DMS 273 treated with DMSO at 0.1 percent for 48 hours (cell line): ENCODE measurements around the gene FN3K.
"Not testable (repeated sequence)": the region's sequence is repeated elsewhere in the genome, so short reads cannot be mapped to it uniquely, and the experiment has no call there.

Experiments used
- DNase-seq: peaks from one replicate; lab custom pipeline; 2025; lab: John Stamatoyannopoulos, UW

The FN3K gene

DNA sequence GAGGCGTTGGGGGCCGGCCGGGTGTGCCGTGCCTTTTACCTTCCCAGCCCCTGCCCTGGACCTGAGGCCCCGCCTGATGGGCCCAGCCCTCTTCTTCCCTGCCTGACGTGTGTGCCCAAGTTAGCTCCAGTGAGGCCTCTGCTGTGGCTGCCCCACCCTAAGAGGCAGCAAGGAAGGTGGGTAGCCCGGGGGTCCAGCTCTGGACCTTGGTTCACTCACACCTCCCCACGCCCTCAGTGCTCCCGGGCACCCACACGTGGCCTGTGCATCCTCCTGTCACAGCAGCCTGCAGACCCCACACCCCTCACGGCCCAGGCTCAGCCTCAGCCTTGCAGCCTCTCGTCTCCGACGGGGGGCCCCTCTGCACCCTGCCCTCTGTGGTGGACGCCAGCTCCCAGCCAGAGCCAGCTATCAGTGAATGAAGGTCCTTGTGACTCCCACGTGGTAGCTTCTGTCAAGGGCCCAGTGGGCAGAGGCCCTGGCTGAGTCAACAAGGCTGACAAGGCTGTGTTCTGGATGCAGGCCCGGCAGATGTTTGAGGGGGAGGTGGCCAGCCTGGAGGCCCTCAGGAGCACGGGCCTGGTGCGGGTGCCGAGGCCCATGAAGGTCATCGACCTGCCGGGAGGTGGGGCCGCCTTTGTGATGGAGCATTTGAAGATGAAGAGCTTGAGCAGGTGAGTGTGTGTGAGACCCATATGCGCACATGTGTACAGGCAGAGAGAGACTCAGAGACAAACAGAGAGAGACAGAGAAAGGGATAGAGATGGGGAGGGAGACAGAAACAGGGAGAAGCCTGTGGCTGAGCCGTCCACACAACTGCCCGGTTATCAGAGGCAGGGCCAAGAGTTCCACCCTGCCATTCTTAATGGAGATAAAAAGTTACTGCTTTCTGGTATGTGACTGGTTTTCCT lies 2.8 kb downstream of the FN3K start:
- no peak for DNase-seq

DNA sequence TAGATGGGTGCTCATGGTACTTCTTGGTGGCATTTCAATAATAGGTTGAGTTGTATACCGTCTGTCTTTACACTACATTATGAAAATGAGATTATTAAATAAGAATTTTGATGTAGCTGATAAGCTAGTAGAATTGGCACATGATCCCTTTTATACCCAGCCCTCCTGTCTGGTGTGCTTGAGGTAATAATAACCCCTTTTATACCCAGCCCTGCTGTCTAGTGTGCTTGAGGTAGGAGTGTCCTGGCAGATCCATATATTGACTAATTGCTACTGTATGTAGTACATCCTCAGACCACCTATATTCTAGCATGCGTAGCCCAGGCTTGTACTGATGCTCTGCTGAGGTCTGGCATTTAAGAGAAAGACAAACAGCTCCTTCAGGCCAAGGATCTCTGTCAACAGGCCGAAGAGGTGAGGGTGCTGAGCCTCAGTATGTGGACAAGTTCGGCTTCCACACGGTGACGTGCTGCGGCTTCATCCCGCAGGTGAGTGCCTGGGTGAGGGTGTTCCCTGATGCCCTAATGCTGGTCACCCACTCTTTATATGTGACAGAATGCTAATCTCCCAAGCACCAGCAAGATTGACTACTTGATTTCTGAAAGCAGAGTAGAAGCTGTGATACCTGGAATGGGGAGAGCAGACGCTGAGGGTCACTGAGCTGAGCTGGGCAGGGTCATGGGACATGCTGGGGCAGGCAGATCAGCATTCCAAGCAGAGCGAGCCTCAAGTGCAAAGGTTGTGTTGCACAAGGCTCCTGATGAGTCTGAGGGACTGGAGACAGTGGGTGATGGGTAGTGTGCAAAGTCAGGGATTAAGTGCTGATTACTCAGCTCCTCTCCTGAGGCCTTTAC lies 5.7 kb downstream of the FN3K start:
- no peak for DNase-seq

DNA sequence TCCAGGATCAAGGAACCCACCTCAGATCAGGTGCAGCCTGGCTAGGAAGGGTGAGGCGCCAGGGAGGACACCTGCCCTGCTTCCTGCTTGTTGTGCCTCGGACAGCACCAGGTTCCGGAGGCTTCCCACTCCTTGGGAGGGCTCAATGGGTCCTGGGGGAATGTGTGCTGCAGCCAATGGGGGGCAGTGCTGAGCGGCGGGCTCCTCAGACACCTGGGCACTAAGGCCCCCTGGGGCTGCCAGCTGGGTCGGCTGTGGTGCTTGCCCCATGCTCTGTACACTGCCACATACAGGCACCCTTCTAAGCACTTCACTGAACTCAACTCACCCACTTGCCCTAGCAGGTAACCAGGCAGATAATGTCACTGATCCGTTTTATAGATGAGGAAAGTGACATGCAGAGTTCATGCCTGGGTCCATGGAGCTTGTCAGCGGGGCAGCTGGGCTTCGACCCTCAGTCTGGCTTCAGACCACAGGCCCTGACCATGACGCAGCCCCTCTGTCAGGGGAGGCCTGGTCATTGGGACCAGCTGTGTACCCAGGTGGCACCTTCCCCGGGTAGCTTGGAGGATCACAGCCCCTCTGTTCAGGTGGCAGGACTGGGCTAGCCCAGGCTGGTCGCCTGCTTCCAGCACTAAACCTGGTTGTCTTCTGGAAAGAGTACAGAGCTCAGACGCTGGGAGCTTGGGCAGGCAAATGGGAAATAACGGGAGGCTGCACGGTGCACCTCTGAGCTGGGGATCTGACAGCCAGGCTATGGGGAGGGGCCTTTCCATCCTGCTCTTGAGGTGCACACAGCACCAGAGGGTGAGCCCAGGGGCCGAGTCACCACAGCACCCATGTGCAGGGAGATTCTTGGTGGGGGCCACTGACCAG lies 8.2 kb downstream of the FN3K start:
- DNase-seq = no peak

DNA sequence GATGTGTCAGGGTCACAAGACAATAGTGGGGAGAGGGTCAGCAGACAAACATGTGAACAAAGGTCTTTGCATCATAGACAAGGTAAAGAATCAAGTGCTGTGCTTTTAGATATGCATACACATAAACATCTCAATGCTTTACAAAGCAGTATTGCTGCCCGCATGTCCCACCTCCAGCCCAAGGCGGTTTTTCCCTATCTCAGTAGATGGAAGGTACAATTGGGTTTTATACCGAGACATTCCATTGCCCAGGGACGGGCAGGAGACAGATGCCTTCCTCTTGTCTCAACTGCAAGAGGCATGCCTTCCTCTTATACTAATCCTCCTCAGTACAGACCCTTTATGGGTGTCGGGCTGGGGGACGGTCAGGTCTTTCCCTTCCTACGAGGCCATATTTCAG lies 9.3 kb downstream of the FN3K start:
- DNase-seq = not testable (repeated sequence)

DNA sequence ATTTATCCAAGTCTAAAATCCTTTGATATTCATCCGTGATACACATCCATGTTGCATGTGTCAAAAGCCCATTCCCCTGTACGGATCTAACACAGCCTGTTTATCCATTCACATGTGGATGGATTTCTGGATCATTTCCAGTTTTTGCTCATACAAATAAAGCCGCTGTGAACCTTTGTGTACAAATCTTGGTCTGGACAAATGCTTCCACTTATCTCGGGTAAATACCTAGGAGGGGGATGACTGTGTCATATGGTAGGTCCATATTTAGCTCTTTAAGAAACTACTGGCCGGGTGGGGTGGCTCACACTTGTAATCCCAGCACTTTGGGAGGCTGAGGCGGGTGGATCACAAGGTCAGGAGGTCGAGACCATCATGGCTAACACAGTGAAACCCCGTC lies 10.1 kb downstream of the FN3K start:
- DNase-seq = no peak

DNA sequence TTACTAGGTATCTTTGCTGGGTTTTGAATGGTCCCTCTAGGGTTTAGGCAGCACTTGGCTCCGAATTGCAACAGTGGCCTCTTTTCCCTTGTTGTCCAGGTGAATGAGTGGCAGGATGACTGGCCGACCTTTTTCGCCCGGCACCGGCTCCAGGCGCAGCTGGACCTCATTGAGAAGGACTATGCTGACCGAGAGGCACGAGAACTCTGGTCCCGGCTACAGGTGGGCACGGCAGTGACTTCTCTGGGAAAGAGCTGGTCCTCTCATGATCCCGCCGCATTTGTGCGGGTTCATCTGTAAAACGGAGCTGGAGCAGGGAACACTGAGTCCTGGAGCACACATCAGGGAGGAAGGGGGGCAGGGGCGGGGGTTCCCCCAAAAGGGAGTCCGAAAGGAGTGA lies 13.3 kb downstream of the FN3K start:
- DNase-seq = no peak

DNA sequence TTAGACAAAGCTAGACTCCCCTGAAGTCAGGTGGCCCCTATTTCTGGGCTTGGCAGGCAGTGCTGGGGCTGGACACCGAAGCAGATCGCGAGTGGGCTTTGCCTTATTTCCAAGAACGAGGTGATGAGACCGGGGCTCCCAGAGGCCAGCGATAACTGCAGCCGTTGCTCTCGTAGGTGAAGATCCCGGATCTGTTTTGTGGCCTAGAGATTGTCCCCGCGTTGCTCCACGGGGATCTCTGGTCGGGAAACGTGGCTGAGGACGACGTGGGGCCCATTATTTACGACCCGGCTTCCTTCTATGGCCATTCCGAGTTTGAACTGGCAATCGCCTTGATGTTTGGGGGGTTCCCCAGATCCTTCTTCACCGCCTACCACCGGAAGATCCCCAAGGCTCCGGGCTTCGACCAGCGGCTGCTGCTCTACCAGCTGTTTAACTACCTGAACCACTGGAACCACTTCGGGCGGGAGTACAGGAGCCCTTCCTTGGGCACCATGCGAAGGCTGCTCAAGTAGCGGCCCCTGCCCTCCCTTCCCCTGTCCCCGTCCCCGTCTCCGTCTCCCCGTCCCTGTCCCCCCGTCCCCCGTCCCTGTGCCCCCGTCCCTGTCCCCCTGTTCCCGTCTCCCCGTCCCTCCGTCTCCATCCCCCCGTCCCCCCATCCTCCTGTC lies 15.0 kb downstream of the FN3K start:
- no peak for DNase-seq

DNA sequence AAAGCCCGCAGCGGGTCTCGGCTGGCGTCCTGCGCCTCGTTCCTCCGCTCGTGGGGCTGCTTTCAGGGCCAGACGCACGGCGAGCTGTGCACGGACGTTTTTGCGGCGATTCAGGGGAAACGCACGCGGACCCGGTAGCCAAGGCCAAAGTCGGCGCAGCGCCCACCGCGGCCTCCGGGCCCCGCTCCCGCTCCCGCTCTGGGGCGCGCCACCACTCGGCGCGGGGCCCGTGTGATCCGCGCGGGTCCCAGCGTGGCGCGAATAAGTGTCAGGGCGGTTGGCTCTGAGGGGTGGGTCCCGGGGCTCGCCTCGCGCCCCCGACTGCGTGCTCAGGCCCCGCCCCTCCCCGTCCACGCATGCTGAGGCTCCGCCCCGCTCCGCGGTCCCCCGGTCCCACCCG lies 15.8 kb downstream of the FN3K start:
- DNase-seq = no peak

DNA sequence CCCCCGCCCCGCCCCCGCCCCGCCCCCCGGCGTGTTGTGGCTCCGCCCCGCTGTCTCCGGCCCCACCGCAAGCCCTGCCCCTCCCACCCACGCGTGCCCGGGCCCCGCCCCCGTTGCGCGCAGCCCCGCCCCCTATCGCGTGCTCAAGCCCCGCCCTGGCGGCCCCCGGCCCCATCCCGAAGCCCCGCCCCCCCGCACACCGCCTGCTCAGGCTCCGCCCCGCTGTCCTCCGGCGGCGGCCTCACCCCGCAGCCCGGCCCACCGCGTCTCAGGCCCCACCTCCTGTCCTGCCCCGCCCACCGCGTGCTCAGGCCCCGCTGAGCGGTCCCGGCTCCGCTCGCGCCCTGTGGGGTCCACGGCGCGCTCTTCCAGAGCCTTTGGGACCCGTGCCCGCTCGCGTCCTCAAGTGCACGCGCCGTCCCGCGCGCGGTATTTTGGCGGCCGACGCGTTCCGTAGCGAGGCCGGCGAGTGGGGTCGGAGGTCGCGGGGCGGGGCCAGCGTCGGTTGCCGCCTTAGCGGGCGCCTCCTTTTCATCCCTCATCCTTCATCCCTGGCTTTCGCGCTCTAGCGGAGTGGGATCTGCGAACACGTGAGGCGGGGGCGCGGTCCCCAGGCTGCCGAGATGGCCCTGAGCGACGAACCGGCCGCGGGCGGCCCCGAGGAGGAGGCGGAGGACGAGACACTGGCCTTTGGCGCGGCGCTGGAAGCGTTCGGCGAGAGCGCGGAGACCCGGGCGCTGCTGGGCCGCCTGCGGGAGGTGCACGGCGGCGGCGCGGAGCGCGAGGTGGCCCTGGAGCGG lies 16.4 kb downstream of the FN3K start, which contains the start of gene TBCD:
TBCD (plus strand) TSS at position 495 of the 800 bp plus-strand sequence; CDS start at position 624, 129 bp downstream.
- peak; percentile 69 for DNase-seq

DNA sequence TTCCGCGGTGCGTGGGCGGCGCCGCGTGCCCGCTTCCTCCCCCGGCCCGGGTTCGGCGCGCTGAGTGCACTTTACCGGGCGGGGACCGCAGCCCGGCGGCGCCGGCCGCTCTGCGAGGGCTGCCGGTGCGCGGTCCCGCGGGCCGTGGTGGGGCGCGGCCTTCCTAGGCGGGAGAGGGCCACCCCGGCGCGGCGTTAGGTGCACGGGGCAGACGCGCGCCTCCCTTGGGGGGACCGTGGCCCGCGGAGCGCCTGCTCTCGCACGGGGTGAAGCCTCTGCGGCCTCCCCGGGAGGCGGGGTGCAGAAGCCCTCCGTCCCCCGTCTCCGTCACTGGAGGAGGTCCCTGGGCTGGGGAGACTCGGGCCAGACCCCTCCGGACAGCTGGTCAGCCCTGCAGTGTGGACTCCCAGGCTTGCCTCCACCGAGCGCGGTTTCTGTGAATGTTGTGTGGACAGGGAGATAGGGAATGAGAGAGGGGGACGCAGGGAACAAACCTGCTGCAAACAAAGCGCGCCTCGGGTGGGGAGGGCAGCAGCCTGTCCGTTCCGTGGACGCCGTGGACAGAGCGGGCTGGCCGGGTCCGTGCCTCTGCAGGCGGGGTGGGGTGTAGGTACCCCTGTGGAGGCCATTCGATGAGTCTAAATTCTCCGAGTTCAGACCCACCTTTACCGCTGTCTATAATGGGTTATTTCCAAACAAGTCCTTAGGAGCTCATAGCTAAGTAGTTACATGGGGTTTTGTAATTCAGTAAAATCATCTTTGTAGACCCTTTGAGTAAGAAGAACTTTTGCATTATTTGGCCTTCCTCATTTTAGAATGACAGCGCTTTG lies 17.2 kb downstream of the FN3K start:
- no peak for DNase-seq

DNA sequence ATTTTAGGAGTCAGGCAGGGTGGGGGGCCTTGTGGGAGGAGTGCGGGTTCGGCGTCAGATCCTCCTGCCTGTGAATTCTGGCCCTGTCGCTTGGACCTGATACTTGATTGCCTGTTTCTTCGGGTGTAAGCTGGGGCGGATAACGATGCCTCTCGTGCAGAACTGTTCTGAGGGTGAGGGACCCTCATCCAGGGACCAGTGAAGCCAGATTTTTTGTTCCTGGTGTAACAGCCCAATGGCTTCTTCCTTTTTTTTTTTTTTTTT lies 17.7 kb downstream of the FN3K start:
- no peak for DNase-seq

DNA sequence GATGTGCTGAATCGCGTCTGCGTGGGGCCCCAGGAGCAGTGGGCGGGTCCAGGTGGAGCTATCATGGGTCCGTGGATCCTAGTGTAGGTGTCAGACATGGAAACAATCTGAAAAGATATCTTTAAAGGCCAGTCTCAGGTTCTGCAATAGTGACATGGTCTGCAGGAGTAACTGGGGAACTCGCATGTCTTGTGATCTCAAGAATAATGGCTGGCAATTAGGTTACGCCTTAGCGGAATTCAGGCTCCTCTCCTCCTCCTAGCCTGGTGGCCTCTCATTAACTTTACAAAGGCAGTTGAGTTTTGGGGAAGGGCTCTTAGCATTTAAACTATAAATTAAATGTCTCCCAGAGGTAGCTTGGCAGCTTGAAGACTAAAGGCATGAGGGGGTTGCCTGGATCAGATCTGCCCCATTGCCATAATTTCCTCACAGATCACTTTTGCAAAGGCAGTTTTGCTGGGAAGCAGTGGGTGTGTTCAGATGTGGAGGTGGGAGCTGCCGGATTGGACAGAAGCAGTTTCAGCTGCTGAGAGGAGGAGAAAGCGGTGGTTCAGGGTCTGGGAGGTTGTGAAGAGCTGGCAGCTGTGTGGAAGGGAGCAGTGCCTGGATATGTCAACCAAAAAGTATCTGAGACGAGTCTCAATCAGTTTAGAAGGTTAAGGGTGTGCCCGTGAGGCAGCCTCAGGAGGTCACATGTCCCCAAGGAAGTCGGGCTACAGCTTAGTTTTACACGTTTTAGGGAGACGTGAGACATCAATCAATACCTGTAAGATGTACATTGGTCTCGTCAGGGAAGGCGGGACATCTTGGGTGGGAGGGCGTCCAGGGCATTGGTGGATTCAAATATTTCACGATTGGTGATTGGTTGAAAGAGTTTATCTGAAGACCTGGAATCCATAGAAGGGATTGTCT lies 19.1 kb downstream of the FN3K start:
- no peak for DNase-seq

DNA sequence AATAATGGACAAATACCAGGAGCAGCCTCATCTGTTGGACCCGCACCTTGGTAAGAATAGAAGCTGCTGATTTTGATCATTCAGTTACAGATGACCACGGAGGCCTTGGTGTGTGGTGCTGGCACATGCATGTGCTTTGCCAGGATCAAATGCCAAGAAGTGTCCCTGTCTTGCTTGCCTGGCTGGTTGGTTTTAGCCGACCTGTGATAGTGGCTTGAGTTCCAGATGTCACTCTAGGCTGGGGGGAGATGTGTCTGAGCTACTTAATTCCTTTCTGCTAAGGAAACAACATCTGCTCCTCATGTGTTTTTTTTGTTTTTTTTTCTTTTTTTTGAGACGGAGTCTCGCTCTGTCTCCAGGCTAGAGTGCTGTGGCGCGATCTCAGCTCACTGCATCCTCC lies 20.8 kb downstream of the FN3K start:
- DNase-seq = no peak

DNA sequence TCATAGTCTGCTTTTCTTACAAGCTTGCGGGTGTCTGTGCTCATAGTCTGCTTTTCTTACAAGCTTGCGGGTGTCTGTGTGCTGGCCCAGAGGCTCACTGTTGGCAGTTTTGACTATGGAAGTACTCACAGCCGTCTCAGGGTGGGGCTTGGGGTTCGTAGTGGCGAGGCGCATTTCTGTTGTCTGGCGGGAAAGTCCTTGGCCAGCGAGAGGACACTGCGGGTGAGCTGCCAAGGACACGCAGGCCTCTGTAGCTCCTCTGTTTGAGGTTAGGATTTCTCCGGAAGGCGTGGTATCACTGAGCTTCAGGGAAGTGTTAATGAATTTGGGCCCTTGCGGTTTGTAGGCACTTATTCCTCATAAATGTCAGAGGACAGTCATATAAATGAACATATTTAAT lies 30.0 kb downstream of the FN3K start:
- DNase-seq = no peak

DNA sequence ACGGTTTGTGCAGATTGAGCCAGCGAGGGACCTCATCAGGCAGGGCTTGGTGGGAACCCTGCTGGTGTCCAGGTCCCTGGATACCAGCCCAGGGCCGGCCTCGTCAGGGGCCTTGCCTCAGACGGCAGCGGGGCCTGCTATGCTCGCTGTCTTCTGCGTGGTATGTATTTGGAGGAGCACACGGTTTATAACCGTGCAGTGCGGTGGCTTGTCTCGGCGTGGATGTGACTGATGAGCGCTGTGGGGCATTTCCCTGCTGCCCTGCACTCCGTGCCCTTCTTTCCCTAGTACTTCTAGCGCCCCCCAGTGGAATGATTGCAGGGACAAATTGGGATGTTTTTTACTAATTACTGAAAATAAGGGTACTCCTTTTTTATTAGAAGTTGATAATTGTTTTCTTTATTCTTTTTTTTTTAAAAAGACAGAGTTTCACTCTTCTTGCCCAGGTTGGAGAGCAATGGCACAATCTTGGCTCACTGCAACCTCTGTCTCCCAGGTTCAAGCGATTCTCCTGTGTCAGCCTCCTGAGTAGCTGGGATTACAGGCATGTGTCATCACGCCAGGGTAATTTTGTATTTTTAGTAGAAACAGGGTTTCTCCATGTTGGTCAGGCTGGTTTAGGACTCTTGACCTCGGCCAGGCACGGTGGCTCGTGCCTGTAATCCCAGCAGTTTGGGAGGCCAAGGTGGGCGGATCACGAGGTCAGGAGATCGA lies 31.8 kb downstream of the FN3K start:
- no peak for DNase-seq

DNA sequence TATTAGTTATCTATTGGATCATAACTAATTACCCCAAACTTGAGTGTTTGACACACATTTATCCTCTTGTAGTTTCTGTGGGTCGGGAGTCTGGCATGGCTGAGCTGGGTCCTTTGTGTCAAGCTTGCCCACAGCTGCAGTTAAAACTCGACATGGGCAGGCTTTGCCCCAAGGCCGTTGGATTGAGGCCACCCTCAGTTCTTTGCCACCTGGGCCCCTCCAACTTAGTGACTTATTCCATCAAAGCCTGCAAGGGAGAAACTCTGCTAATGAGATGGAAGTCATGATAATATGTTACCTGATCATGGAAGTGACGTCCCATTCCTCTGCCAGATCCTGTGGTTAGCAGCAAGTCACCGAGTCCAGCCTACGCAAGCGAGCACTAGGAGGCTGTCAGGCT lies 33.6 kb downstream of the FN3K start:
- DNase-seq = no peak

DNA sequence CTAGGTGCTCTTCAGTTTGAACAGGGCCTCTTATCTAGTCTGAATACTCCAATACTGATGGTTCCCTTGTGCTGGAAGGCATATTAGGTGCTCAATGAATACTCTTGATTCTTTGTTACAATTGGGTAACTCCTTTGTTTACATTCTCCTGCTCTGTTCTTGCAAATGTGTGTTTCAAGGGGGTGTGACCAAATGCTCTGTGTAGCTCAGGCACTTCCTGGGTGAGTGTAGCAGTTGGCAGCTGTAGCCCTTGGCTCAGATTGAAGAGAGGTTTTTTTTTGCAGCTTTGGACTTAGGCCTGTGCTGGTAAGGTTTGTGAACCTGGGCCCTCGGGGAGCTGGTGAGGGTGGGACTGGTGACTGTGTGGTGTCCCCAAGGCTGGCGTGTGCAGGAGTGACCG lies 36.6 kb downstream of the FN3K start:
- no peak for DNase-seq

DNA sequence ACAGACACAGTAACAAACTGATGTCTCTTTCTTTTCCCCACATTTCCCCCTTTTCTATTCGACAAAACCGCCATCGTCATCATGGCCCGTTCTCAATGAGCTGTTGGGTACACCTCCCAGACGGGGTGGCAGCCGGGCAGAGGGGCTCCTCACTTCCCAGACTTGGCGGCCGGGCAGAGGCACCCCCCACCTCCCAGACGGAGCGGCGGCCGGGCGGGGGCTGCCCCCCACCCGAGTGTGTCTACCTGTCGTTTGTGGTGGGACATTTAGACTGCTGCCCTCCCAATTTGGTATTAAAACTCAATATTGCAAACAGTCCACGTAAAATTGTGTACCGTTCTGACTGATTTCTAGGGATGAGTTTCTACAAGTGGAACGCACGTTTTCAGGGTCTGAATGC lies 39.0 kb downstream of the FN3K start:
- not testable (repeated sequence) for DNase-seq
